WI38 (cell line): ENCODE results near the gene NDFIP1.

Source experiments
- H3K4me3 ChIP-seq: 2 replicates; pipeline ENCODE4 v1.5.1; 2011; ENCODE audit warnings: low read depth, mild to moderate bottlenecking, control low read depth, low read length
- CTCF ChIP-seq: IDR thresholded peaks from 2 replicates; pipeline ENCODE4 v1.5.1; 2012; ENCODE audit warnings: low read depth, mild to moderate bottlenecking, control low read depth, low read length

Gene NDFIP1

GRCh38 chr5:142171270-142171669, 62.7 kb downstream of the NDFIP1 start:
- TF ChIP-seq CTCF = no peak

GRCh38 chr5:142175039-142175438, 66.5 kb downstream of the NDFIP1 start:
- TF ChIP-seq CTCF = no peak
- no peak overlapping the region for H3K4me3 ChIP-seq

More at GRCh38 chr5:142171270-142171669, 62.7 kb downstream of the NDFIP1 start:
- no peak overlapping the region for H3K4me3 ChIP-seq

- no peak for TF ChIP-seq CTCF
- no peak overlapping the region for H3K4me3 ChIP-seq
Measured at GRCh38 chr5:142175461-142176142, 67.0 kb downstream of the NDFIP1 start.

- no peak overlapping the region for H3K4me3 ChIP-seq
- TF ChIP-seq CTCF = no peak
Measured at GRCh38 chr5:142176255-142176654, 67.7 kb downstream of the NDFIP1 start.

- TF ChIP-seq CTCF = no peak
- no peak overlapping the region for H3K4me3 ChIP-seq
Measured at GRCh38 chr5:142178651-142179050, 70.1 kb downstream of the NDFIP1 start.

- H3K4me3 ChIP-seq = no peak overlapping the region
- TF ChIP-seq CTCF = no peak
Measured at GRCh38 chr5:142179776-142180387, 71.3 kb downstream of the NDFIP1 start.

GRCh38 chr5:142181096-142181495, 72.5 kb downstream of the NDFIP1 start:
- no peak overlapping the region for H3K4me3 ChIP-seq
- no peak for TF ChIP-seq CTCF
